Peyer's patch (tissue), 4 donors: Measurements from ENCODE around the gene TRIM6. TPM values are rescaled to one million over a fixed set of nuclear protein-coding genes. Genes with fewer than 3 reads are reported as not detected.
A peak's percentile ranks its signal among the peaks of the same experiment; 100 is the strongest.
"Not testable (repeated sequence)": the region's sequence is repeated elsewhere in the genome, so short reads cannot be mapped to it uniquely, and the experiment has no call there.

Source experiments
- DNase-seq, 3 donors: peaks; one replicate each; pipeline ENCODE4 v3.0.0-alpha.2; 2017 to 2019
- H3K27ac ChIP-seq, 4 donors: fragments of 200-600 bp; sonication (generic); one replicate each; pipeline ENCODE4 v1.5.1; 2016 to 2019
- H3K27me3 ChIP-seq, 2 donors: fragments of 200-600 bp; sonication (generic); one replicate each; pipeline ENCODE4 v1.5.1; 2019
- H3K36me3 ChIP-seq, 3 donors: fragments of 200-600 bp; sonication (generic); one replicate each; pipeline ENCODE4 v1.5.1; 2016 to 2019
- H3K4me1 ChIP-seq, 4 donors: fragments of 200-600 bp; sonication (generic); one replicate each; pipeline ENCODE4 v1.5.1; 2016 to 2019
- H3K4me3 ChIP-seq, 4 donors: fragments of 200-600 bp; sonication (generic); 1 replicate in 3 of 4; 2 replicates in 1 of 4; pipeline ENCODE4 v1.5.1; 2016 to 2019; ENCODE audit warnings: mild to moderate bottlenecking in 1 of 4
- H3K9me3 ChIP-seq, 4 donors: fragments of 200-600 bp; sonication (generic); one replicate each; pipeline ENCODE4 v1.5.1; 2016 to 2019; ENCODE audit warnings: mild to moderate bottlenecking in 1 of 4
- POLR2A ChIP-seq, 2 donors: fragments of 450-650 bp; IDR thresholded peaks; one replicate each; pipeline ENCODE4 v1.5.1; 2017; ENCODE audit warnings: antibody characterized with exemption in 2 of 2, mild to moderate bottlenecking in 2 of 2, moderate library complexity in 2 of 2
- total RNA-seq, 4 donors: library from RNA; depleted of rRNA; stranded (reverse); fragments of >200 nt; gene quantifications; one replicate each; pipeline ENCODE4 v1.1.0, GENCODE V29; 2016
- TF ChIP-seq, protein P1 (sequence below), 6 experiments: fragments of 450-650 bp in 4 of 6; fragments of 200-600 bp in 2 of 6; sonication (generic) in 1 of 6; IDR thresholded peaks; one replicate each; pipeline ENCODE4 v1.5.1; 2017 to 2019; ENCODE audit warnings: antibody characterized with exemption in 6 of 6, mild to moderate bottlenecking in 3 of 6, moderate library complexity in 1 of 6

The TRIM6 gene
- total RNA-seq, 4 donors from 2014 or later, result 0.53 to 3.3 (median 1.3) TPM

DNA sequence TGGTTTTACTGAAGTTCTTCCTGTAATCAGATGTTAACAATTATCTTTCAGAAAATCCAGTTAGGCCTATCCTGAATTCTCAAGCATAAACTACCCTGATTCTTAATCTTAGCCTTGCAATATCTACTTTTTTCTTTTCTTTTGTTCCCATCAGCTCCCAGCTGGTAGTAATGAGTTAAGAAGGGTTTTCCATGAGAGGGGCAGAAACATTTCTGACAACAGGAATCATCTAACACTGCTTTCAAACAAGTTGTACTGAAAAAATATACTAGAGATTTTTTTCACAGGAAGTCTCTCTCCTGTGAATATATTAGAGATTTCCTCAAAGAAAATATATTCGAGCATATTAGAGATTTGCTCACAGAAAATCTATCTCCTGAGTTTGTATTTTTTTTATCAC is 3.3 kb upstream of the TRIM6 start:
- Histone ChIP-seq H3K27me3 (no peaks in the 10 kb centered on the region), H3K27ac (no peak overlapping the region), H3K36me3 (no peaks in the 10 kb centered on the region), H3K4me1 (peaks cover 0 to 12% (median 0%) of the 10 kb centered on the region in 4 donors), H3K4me3 (no peak overlapping the region), H3K9me3 (no peaks in the 10 kb centered on the region)
- TF ChIP-seq, protein P1, sequence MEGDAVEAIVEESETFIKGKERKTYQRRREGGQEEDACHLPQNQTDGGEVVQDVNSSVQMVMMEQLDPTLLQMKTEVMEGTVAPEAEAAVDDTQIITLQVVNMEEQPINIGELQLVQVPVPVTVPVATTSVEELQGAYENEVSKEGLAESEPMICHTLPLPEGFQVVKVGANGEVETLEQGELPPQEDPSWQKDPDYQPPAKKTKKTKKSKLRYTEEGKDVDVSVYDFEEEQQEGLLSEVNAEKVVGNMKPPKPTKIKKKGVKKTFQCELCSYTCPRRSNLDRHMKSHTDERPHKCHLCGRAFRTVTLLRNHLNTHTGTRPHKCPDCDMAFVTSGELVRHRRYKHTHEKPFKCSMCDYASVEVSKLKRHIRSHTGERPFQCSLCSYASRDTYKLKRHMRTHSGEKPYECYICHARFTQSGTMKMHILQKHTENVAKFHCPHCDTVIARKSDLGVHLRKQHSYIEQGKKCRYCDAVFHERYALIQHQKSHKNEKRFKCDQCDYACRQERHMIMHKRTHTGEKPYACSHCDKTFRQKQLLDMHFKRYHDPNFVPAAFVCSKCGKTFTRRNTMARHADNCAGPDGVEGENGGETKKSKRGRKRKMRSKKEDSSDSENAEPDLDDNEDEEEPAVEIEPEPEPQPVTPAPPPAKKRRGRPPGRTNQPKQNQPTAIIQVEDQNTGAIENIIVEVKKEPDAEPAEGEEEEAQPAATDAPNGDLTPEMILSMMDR (IDR thresholded peaks at IDR 0.05), result no peak
- no peak for DNase-seq

DNA sequence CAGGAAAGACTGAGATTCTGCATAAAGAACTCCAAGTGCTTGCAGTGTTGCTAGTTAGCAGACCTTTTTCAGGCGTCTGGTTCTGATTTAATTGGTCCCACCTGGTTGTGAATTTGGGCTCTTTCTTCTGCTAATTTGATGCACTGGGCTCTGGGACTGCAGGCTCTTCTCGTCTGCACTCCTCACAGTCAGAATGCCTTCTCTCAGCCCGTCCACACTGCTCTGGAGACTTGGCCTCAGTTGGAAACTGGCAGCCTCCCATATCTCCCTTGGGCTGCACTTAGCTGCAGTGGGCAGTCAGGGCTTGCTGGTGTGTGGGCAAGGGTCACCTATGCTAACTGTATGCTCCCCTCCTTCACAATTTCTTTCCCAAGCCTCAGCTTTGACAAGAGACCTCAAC is 1.5 kb downstream of the TRIM6 start:
- no peak overlapping the region for H3K27ac ChIP-seq
- H3K36me3 ChIP-seq, result no peaks in the 10 kb centered on the region
- TF ChIP-seq, protein P1 (IDR thresholded peaks at IDR 0.05), result no peak
- TF ChIP-seq POLR2A (IDR thresholded peaks at IDR 0.05), result no peak
- no peak for DNase-seq
- H3K9me3 ChIP-seq, result no peaks in the 10 kb centered on the region
- peaks cover 0 to 12% (median 0%) of the 10 kb centered on the region in 4 donors for H3K4me1 ChIP-seq
- no peaks in the 10 kb centered on the region for H3K27me3 ChIP-seq
- H3K4me3 ChIP-seq, result no peak overlapping the region

- H3K4me3 ChIP-seq, result no peak overlapping the region
Observed at GRCh38 chr11:5600374-5600851, 4.0 kb downstream of the TRIM6 start.

GRCh38 chr11:5602791-5603190 is 6.4 kb downstream of the TRIM6 start:
- not testable (repeated sequence) for H3K36me3 ChIP-seq, H3K4me3 ChIP-seq, DNase-seq, H3K27me3 ChIP-seq, H3K9me3 ChIP-seq, H3K4me1 ChIP-seq, H3K27ac ChIP-seq

More at GRCh38 chr11:5600374-5600851, 4.0 kb downstream of the TRIM6 start:
- no peaks in the 10 kb centered on the region for H3K36me3 ChIP-seq
- no peaks in the 10 kb centered on the region for H3K27me3 ChIP-seq
- peak overlapping the region in 2 of 4 donors; percentile 16 to 32 for H3K27ac ChIP-seq
- H3K4me1 ChIP-seq, result peaks cover 0 to 12% (median 0%) of the 10 kb centered on the region in 4 donors
- H3K9me3 ChIP-seq, result no peaks in the 10 kb centered on the region
- peak; percentile 40 to 80 (median 56) for DNase-seq
- TF ChIP-seq POLR2A (IDR thresholded peaks at IDR 0.05), result no peak
- TF ChIP-seq, protein P1 (IDR thresholded peaks at IDR 0.05), result peak in 5 of 6 experiments; percentile 19 to 69 (median 69)

DNA sequence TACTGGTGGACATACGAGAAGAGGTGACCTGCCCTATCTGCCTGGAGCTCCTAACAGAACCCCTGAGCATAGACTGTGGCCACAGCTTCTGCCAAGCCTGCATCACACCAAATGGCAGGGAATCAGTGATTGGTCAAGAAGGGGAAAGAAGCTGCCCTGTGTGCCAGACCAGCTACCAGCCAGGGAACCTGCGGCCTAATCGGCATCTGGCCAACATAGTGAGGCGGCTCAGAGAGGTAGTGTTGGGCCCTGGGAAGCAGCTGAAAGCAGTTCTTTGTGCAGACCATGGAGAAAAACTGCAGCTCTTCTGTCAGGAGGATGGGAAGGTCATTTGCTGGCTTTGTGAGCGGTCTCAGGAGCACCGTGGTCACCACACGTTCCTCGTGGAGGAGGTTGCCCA is 6.9 kb downstream of the TRIM6 start:
- TF ChIP-seq, protein P1 (IDR thresholded peaks at IDR 0.05), result no peak
- no peak for TF ChIP-seq POLR2A (IDR thresholded peaks at IDR 0.05)
- H3K27me3 ChIP-seq, result no peaks in the 10 kb centered on the region
- no peaks in the 10 kb centered on the region for H3K9me3 ChIP-seq
- no peak for DNase-seq
- no peaks in the 10 kb centered on the region for H3K4me1 ChIP-seq
- no peaks in the 10 kb centered on the region for H3K36me3 ChIP-seq
- H3K4me3 ChIP-seq, result no peak overlapping the region
- no peak overlapping the region for H3K27ac ChIP-seq

GRCh38 chr11:5604896-5605295 is 8.5 kb downstream of the TRIM6 start:
- DNase-seq, result no peak
- Histone ChIP-seq H3K4me3 (no peak overlapping the region), H3K4me1 (no peaks in the 10 kb centered on the region), H3K9me3 (no peaks in the 10 kb centered on the region), H3K27me3 (no peaks in the 10 kb centered on the region), H3K27ac (no peak overlapping the region), H3K36me3 (no peaks in the 10 kb centered on the region)
- TF ChIP-seq, protein P1 (IDR thresholded peaks at IDR 0.05), result no peak
- TF ChIP-seq POLR2A (IDR thresholded peaks at IDR 0.05), result no peak
